Caki2 (cell line): ENCODE measurements around the gene TMEM35A. TPM values are rescaled to one million over a fixed set of nuclear protein-coding genes. Genes with fewer than 3 reads are reported as not detected.
A peak's percentile ranks its signal among the peaks of the same experiment; 100 is the strongest.
"Not testable (repeated sequence)": the region's sequence is repeated elsewhere in the genome, so short reads cannot be mapped to it uniquely, and the experiment has no call there.

Experiments
- DNase-seq: peaks from one replicate; pipeline ENCODE4 v3.0.0-alpha.2; 2015; ENCODE audit warnings: low read depth
- in situ Hi-C: cut with HindIII; loops from 2 replicates; pipeline ENCODE4 v1.10.0; 2016; ENCODE audit warnings: low sequenced_read_pairs, low pct_unique_long_range_greater_than_20kb, mixed read lengths
- total RNA-seq: library from RNA; depleted of rRNA; stranded (reverse); fragments of >200 nt; shearing (Covaris generic); gene quantifications from 2 replicates; pipeline ENCODE4 v1.2.3, GENCODE V29; 2014; ENCODE audit warnings: low replicate concordance; rRNA removed

TMEM35A gene, protein sequence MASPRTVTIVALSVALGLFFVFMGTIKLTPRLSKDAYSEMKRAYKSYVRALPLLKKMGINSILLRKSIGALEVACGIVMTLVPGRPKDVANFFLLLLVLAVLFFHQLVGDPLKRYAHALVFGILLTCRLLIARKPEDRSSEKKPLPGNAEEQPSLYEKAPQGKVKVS
- not detected in 2 replicates for total RNA-seq

DNA sequence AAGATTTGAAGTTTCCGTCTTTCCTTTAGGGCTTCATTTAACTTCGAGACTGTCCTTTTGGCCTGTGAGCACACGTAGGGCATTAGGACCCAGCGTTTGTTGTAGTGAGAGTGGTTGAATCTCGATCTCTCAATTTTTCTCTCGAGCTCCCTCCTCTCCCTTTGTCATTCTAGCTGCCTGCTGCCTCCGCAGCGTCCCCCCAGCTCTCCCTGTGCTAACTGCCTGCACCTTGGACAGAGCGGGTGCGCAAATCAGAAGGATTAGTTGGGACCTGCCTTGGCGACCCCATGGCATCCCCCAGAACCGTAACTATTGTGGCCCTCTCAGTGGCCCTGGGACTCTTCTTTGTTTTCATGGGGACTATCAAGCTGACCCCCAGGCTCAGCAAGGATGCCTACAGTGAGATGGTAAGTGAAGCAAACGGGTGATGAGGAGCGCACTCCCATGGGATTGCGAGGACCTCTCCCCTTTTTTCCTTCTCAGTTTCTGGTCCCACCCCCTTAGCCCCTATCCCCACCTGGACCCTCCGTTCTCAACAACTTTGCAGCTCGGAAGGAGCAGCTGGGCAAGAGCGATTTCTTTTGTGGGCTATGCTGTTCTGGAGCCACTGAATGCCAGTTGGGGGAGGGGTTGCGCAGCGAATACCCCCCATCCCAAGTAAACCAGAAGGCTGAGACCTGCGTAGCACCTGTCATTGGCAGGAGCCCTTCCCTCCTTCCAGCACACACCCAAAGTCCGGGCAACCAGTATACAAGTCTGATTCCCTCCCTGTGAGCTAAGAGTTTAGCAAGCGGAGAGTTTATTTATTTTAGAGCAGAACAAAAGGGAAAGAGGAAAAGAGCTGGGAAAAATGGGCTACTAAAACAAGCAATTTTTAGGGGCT lies at the start of gene TMEM35A:
Gene TMEM35A (plus strand): TSS at position 164 of the 883 bp plus-strand sequence. CDS start 124 bp downstream, at position 288.
- no peak for DNase-seq
- in situ Hi-C loops, result no loop called here

DNA sequence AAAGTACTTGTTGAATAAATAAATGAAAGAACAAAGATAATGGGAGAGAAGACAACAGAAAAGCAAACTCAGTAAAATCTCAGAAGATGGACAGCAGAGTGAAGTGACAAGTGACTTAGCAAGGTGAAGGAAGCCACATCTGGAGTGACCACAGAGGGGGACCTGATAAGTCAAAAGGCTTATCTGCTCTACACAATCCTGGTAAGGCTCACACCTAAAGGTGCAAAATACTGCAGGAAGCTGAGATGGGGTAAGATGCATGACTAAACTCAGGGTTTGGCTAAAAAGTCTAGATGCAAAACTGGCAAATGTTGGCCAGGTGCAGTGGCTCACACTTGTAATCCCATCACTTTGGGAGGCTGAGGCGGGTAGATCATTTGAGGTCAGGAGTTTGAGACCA lies 49.0 kb upstream of the TMEM35A start:
- in situ Hi-C loops, result no loop called here
- DNase-seq, result no peak

DNA sequence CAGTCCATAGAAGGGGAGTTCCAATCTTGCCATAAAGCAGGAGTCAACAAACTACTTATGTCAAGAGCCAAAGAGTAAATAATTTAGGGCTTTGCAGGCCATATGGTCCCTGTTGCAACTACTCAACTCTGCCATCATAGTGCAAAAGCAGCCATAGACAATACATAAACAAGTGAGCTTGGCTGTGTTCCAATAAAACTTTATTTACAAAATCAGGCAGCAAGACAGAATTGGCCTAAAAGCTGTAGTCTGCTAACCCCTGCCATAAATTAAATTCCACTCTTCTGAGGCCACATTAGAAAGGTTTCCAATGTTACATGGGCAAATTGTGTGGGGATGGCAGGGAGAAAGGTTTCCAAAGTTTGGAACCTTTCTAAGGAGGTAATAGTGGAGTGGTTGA lies 41.4 kb upstream of the TMEM35A start:
- DNase-seq, result no peak
- in situ Hi-C loops, result no loop called here

DNA sequence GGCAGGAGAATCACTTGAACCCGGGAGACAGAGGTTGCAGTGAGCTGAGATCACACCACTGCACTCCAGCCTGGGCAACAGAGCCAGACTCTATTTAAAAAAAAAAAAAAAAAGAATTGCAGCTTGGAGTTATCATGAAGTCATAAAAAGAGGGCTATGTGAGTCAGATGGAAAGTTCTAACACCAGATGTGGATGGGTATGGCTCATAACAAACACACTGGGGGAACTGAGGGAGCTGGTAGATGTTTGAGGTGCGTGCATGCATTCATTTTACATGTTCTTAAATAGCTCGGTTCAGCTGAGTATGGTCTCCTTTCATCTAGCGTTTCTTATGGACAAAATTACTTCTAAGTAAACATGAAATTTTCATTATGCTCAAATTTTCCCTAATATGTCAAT lies 38.5 kb upstream of the TMEM35A start:
- DNase-seq, result no peak
- in situ Hi-C loops, result no loop called here

DNA sequence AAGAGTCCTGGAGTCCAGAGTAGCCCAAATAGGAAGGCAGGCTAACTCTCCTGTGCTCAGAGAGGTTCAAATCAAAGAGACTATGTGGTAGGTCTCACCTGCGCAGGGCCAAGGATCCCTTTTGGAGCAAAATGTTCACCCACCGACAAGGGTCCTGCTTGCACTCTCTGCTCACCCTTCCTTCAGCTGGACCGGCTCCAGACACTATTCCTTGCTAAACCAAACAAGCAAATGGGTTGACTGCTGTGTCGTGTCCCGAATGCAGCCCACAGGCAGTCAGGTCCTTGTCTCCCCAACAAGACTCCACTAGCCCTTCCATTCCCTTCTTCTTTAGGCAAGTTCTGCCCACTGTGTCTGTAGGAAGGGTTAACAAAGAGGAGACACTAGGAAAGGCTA lies 27.5 kb upstream of the TMEM35A start:
- in situ Hi-C loops, result no loop called here
- DNase-seq, result no peak

DNA sequence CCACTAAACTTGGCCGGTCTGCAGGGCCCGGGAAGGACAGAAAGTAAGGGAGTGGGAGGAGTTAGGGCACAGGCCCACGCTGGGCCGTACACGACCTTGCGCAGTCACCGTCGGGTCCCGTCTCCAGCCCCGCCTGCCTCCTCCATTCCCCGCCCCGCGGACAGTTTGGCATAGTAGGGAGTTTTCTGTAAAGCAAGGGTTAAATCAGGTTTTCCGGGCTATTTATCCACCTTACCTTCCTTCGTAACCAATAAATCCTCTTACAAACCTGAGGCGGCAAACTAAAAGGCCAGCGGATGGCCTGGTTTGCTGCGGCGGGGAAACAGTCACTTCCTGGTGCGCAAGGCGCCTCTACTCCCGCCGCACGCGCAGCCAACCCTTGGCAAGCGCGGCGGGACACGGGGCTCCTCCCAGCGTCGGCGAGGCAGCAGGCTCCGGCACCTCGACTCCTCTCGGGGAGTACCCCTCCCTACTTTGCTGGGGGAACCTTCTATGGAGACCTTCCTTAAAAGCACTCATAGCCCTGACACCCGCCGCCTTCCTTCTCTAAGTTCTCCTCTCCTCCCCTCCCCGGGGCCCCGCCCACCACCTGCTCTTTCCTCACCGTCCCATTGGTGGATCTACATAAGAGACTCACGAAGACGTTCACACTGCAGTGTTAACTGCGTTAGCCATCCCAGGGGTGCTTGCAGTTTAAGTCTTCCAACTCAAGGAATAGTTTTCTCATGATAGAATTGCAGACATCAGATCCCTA lies 27.0 kb upstream of the TMEM35A start, which contains the start of gene TRMT2B:
Gene TRMT2B (minus strand): TSS at position 563 of the 754 bp plus-strand sequence. CDS start 9,822 bp downstream, outside the sequence.
- DNase-seq, result peak; percentile 82
- in situ Hi-C loops, result no loop called here

DNA sequence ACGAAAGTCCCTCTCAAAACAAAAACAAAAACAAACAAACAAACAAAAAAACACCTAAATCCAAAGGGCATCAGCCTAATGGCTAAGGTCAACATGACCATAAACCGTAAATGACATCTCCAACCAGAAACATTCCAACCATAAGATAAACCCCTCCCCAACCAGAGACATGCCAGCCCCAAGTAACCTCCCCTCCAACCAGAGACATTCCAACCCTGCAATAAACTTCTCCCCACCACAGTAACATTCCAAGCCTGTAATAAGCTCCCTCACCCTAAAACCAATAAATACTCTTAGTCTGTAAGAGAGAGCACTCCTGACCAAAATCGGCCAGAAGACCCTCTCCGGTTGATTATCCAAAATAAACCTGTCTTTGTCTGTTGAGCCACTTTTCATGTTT lies 22.1 kb upstream of the TMEM35A start:
- in situ Hi-C loops, DNase-seq: not testable (repeated sequence)

DNA sequence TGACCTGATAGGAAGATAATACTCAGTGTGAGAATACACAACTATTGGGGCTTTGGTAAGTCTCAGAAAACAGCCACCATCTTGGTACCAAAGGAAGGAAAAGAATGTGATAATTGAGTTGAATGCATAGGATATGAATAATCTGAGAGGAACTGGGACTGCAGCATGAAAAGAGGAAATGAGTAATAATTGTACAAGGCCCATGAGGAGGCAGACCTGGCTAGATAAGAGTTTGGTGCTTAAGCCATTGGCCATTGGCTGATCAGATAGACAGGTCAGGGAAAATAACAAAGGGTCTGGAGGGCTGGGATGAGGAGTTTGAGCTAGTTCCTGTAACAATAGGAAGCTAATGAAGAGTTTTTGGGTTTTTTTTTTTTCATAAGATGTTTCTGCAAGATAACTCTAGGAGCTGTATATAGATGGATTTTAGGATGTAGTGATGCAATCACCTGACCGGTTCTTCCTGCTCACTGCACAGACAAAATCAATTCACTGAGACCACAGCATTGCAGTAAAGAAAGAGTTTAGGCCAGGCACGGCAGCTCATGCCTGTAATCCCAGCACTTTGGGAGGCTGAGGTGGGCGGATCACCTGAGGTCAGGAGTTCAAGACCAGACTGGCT lies 21.5 kb upstream of the TMEM35A start:
- in situ Hi-C loops, result no loop called here
- DNase-seq, result no peak

DNA sequence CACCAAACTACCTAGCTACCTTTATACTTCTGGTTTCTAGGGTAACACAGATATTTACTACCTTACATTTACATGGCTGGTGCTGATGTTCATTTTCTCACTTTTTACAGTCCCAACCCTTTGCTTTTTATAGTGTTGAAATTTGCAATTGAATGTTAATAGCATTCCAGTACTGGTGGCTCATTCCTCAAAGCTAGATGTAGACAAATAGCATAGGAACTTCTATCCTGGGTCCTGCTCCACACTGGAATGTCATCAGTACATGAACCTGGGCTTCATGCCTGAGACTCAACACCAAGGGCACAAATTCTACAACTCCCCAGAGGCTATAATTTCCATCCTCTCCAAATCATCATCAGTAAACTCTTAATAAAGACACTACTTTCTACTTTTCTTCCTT lies 16.5 kb upstream of the TMEM35A start:
- no peak for DNase-seq
- in situ Hi-C loops, result no loop called here

DNA sequence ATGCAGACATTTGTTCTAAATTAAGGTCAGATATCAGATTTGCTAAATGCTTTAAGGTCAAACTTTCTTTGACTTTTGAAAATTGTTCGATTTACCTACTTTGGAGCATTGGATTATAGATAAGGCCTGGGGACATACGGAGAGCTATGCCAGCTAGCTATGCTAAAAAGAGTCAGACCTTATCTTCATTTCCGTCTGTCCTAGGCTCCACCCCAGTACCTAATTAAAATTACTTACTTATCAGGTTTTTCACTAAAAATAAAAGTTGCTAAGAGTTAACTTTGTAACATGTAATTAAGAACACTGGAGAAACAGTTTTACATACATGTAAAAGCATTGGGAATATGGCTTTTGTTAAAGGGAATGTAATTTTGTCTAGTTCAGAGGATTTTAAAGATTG lies 7.1 kb upstream of the TMEM35A start:
- in situ Hi-C loops, result no loop called here
- no peak for DNase-seq

DNA sequence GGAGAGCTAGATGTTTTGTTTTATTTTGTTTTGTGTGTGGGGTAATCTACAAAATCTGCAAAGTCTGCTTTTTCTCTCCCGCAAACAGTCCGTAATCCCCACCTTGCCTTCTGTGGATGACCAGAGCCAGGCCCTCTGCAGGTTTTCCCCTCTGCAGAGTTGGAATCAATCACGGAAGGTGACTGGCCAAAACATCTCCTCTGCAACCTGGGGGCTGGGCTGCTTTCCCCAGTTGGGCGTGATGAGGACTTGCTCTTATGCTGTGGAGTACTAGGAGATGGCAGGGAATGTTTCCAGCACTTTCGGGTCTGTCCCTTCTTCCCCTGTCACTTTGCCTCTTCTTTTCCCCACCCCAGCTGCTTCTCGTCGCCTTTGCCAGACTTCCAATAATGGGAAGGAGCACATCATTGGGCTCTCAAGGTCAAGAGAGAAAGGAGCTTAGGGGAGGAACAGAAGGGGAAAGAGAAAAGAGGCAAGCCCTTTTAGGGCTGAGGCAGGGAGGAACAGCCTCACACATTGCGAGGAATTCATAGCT lies 1.1 kb downstream of the TMEM35A start:
- in situ Hi-C loops, result no loop called here
- DNase-seq, result no peak

DNA sequence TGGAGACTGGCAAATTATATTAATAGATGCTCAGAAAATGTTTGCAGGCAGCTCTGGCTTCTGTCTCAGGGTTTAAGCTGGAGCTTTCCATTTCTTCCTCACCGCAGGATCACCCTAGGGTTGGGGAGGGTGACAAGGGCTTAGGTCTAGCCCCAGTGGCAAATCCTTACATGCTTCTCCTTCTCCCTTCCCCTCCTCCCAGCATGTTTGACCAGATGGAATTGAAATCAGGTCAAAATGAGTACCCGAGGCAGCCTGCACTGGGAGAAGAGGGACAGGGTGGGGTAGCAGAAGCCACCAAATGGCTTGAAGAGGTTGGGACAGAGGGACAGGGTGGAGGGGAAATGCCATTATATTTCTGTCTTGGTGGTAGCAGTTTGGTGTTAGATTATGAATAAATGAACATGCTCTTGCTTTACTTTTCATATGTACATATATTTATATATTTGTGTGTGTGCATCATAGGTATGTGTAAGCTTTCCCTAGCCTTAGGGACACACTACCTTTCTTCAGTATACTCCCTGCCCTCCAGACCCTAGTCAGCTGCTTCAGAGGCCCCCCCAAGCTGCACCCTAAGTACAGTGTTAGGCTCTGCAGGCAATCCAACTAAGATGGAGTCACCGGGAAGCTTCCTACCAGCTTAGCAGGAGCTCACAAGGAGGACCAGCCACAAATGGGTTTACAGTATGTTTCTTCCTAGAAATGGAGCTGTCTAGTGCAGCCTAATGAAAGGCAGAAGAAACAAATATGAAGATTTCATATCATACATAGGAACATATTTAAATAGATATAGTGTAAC lies 1.8 kb downstream of the TMEM35A start:
- no peak for DNase-seq
- in situ Hi-C loops, result no loop called here

DNA sequence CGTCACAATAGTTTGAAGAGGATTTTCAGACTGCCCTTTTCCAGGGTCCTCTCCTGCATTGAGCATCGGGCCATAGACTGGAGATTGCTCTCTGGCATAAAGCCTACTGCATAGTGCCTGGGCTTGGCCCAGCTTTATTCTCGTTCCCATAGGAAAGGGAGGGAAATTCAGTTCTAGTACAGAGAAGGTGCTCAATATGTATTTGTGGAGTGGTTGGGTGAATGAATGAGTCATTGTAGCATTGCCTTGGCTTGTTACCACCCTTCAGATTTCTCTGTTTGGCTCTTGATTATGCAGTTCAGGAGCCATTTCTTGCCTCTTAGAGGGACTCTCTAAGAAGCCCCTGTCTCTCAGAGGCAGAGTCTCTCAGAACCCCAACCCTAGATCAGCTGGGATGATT lies 2.6 kb downstream of the TMEM35A start:
- in situ Hi-C loops, result no loop called here
- no peak for DNase-seq

DNA sequence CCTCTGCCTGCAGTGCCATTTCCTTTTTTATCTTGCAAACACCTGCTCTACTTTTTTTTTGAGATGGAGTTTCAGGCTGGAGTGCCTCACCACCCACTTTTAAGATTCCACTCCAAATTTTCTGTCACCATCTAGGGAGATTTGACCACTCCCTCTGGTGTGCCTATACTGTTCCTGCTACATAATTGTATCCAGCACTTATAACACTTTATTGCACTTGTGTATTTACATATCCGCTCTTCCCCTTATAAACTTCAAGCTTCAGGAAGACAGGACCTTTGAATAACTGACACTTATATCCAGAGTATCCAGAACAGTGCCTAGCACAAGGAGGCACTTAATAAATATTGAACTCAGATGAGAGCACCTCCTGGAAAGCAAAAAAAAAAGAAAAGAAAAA lies 13.1 kb downstream of the TMEM35A start:
- DNase-seq, result no peak
- in situ Hi-C loops, result no loop called here

DNA sequence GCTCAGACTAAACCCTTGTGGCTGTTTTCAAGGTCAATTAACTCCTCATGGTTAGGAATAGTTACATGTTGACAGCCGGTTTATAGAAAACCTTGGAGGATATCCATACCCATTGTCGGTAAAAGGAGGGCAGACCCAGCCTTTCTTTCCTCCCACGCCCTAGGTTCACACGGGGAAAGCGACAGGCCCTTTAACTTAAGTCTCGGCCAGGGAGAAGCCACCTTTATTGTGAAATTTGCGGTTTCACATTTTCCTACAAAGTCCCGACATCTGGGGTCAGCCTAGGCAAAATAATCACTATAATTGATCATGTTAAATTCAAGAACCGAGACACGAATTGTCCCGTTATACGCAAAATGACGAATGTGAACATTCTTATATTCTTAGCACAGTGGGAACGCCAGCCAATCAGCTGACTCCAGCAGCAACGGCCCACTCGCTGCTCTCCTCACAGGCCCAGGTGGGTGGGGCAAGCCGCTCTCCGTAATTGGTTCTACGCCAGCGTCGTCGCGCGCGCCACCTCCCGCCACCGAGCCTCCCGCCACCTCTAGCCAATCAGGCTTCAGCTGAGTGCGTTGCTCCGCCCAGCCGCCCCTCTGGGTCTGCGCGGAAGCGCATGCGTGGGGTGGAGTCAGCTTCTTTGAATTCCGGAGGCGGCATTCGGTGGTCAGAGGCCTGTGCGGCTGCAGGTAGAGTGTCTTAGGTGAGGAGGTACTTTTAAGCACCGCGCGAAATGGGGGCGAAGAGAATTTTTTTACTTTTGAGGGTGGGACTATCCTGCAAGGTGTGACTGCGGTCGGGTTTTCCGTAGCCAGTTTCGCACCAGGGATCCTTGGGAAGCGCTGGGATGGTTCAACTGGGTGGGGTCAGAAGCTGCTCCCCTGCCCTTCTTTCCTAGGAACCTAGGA lies 19.1 kb downstream of the TMEM35A start, which contains the start of gene CENPI:
Gene CENPI (plus strand): TSS at position 659 of the 908 bp plus-strand sequence. CDS start 2,867 bp downstream, outside the sequence.
- in situ Hi-C loops, result no loop called here
- DNase-seq, result peak; percentile 93

DNA sequence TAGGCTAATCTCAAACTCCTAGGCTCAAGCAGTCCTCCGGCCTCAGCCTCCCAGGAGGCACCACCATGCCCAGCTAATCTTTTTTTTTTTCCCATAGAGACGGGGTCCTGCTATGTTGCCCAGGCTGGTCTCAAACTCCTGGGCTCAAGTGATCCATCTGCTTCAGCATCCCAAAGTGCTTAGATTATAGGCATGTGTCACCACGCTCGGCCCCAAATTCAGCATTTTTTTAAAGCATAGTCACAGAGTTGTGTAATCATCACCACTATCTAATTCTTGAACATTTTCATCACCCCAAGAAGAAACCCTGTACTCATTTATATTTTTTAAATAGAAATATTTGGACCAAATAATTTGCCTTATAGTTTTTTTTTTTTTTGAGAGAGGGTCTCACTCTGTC lies 29.6 kb downstream of the TMEM35A start:
- no peak for DNase-seq
- in situ Hi-C loops, result no loop called here
